SH-SY5Y (cell line): ENCODE results near the gene ITPK1.

Experiments
- GATA2 ChIP-seq: IDR thresholded peaks from 2 replicates; pipeline ENCODE4 v1.6.1; 2011; ENCODE audit warnings: mild to moderate bottlenecking, low read depth, low read length
- GATA3 ChIP-seq: IDR thresholded peaks from 2 replicates; pipeline ENCODE4 v1.6.1; 2011; ENCODE audit warnings: low read depth, mild to moderate bottlenecking, low read length, moderate library complexity

GRCh38 chr14:93100570-93100969, 15.2 kb downstream of the ITPK1 start:
- TF ChIP-seq GATA3 (no peak), GATA2 (no peak)
